HCT116 (cell line): ENCODE measurements around the gene ITPR1. TPM values are rescaled to one million over a fixed set of nuclear protein-coding genes. Genes with fewer than 3 reads are reported as not detected.

Experiments
- ATAC-seq: fragments of 200-7000 bp; cut with Tn5 transposase; 2 replicates; pipeline ENCODE4 v1.9.1; 2020; ENCODE audit warnings: mild to moderate bottlenecking, moderate library complexity
- BruUV-seq: library from RNA; stranded (reverse); fragments of 400-500 nt; replicated peaks from 2 replicates; lab custom pipeline; 2021; lab: Mats Ljungman, UMichigan
- CTCF ChIA-PET: fragments of 300-600 bp; sonication (Branson Sonifier 250); formaldehyde crosslinking; loops from one replicate; lab custom pipeline; 2021; ENCODE audit warnings: antibody characterized with exemption; lab: Charles Lee
- POLR2A ChIA-PET: fragments of 300-600, 350-600 bp; sonication (Branson Sonifier 250); formaldehyde crosslinking; loops from one replicate; lab custom pipeline; 2021; ENCODE audit warnings: antibody characterized with exemption; lab: Charles Lee
- RAD21 ChIA-PET, 2 experiments: fragments of 300-600 bp; sonication (Branson Sonifier 250); formaldehyde crosslinking; loops; one replicate each; lab custom pipeline; 2023; ENCODE audit warnings: low total read pairs in 2 of 2; ENCODE audit not compliant: uncharacterized antibody in 2 of 2, unreplicated experiment in 2 of 2, low non-redundant PET in 1 of 2; lab: Charles Lee
- DNase-seq: peaks from one replicate; pipeline ENCODE4 v3.0.0-alpha.2; 2010; ENCODE audit warnings: low read depth, low spot score
- H2AFZ ChIP-seq: fragments of 200-600 bp; shearing (Covaris generic), sonication (generic); 2 replicates; pipeline ENCODE4 v1.6.1; 2017; ENCODE audit warnings: low read depth, mixed run types, mixed read lengths, antibody characterized with exemption, low read length; ENCODE audit not compliant: poor library complexity, severe bottlenecking
- H3K27ac ChIP-seq: 2 replicates; pipeline ENCODE4 v1.5.1; 2012; ENCODE audit warnings: low read depth, low read length
- H3K27me3 ChIP-seq: fragments of 200-600 bp; sonication (generic); 2 replicates; pipeline ENCODE4 v1.6.1; 2016; ENCODE audit warnings: mixed run types, low read length, mixed read lengths; ENCODE audit not compliant: insufficient read depth
- H3K36me3 ChIP-seq, 2 experiments: fragments of 200-500 bp in 1 of 2; fragments of 200-600 bp in 1 of 2; sonication (Bioruptor generic) in 1 of 2; sonication (generic) in 1 of 2; 2 replicates each; pipeline versions ENCODE4 v1.5.1 to v1.6.1; 2014 to 2016; ENCODE audit warnings: low read length in 2 of 2, inconsistent platforms in 1 of 2, mixed read lengths in 1 of 2, mixed run types in 1 of 2; ENCODE audit not compliant: insufficient read depth in 2 of 2, control insufficient read depth in 1 of 2
- H3K4me1 ChIP-seq, 2 experiments: fragments of 200-600 bp in 1 of 2; sonication (generic) in 1 of 2; 2 replicates each; pipeline versions ENCODE4 v1.5.1 to v1.6.1; 2012 to 2017; ENCODE audit warnings: low read length in 2 of 2, inconsistent platforms in 1 of 2, mild to moderate bottlenecking in 1 of 2, mixed read lengths in 1 of 2, mixed run types in 1 of 2, moderate library complexity in 1 of 2; ENCODE audit not compliant: insufficient read depth in 2 of 2, control insufficient read depth in 1 of 2
- H3K4me2 ChIP-seq: fragments of 200-600 bp; sonication (generic); 2 replicates; pipeline ENCODE4 v1.6.1; 2017; ENCODE audit warnings: mixed run types, low read length, mixed read lengths
- H3K4me3 ChIP-seq, 2 experiments: fragments of 200-600 bp in 1 of 2; sonication (generic) in 1 of 2; replicated peaks in 1 of 2; 2 replicates each; pipeline ENCODE4 v1.5.1; 2011 to 2016; ENCODE audit warnings: low read length in 2 of 2, control low read depth in 1 of 2, low read depth in 1 of 2, mild to moderate bottlenecking in 1 of 2, mixed read lengths in 1 of 2, mixed run types in 1 of 2
- H3K79me2 ChIP-seq: fragments of 200-600 bp; sonication (generic); 2 replicates; pipeline ENCODE4 v1.6.1; 2017; ENCODE audit warnings: mild to moderate bottlenecking, mixed run types, low read length, moderate library complexity, mixed read lengths; ENCODE audit not compliant: insufficient read depth
- H3K9ac ChIP-seq: fragments of 200-600 bp; sonication (generic); 2 replicates; pipeline ENCODE4 v1.6.1; 2016; ENCODE audit warnings: low read length, mixed read lengths
- H3K9me2 ChIP-seq: fragments of 200-600 bp; sonication (generic), shearing (Covaris generic); 2 replicates; pipeline ENCODE4 v1.6.1; 2017; ENCODE audit warnings: mixed run types, mild to moderate bottlenecking, moderate library complexity; ENCODE audit not compliant: insufficient read depth
- H3K9me3 ChIP-seq, 2 experiments: fragments of 200-500 bp in 1 of 2; fragments of 200-600 bp in 1 of 2; sonication (Bioruptor generic) in 1 of 2; sonication (generic) in 1 of 2; 2 replicates each; pipeline ENCODE4 v1.6.1; 2014 to 2017; ENCODE audit warnings: low read length in 2 of 2, mixed read lengths in 2 of 2, inconsistent platforms in 1 of 2, low read depth in 1 of 2, mild to moderate bottlenecking in 1 of 2, mixed run types in 1 of 2, moderate library complexity in 1 of 2; ENCODE audit not compliant: control insufficient read depth in 1 of 2, insufficient read depth in 1 of 2
- H4K20me1 ChIP-seq: fragments of 200-600 bp; sonication (generic), shearing (Covaris generic); 2 replicates; pipeline ENCODE4 v1.6.1; 2017; ENCODE audit warnings: mixed run types, mild to moderate bottlenecking, moderate library complexity; ENCODE audit not compliant: insufficient read depth
- CEBPB ChIP-seq: IDR thresholded peaks from 2 replicates; pipeline ENCODE4 v1.6.1; 2012; ENCODE audit warnings: low read depth
- ELF1 ChIP-seq: IDR thresholded peaks from 2 replicates; pipeline ENCODE4 v1.6.1; 2012; ENCODE audit warnings: low read depth, borderline replicate concordance
- EZH2 ChIP-seq: fragments of 200-600 bp; sonication (generic); IDR thresholded peaks from 2 replicates; pipeline ENCODE4 v1.6.1; 2017; ENCODE audit warnings: antibody characterized with exemption, mixed run types
- EZH2phosphoT487 ChIP-seq: fragments of 200-600 bp; IDR thresholded peaks from 2 replicates; pipeline ENCODE4 v1.6.1; 2018; ENCODE audit warnings: antibody characterized with exemption, borderline replicate concordance
- SIN3A ChIP-seq: IDR thresholded peaks from 2 replicates; pipeline ENCODE4 v1.6.1; 2012; ENCODE audit warnings: low read depth
- ZFX ChIP-seq: fragments of 450-650 bp; IDR thresholded peaks from 2 replicates; pipeline ENCODE4 v1.6.1; 2017
- ZNF274 ChIP-seq: fragments of 200-500 bp; sonication (Bioruptor generic); IDR thresholded peaks from 2 replicates; pipeline ENCODE4 v1.6.1; 2014; ENCODE audit warnings: mild to moderate bottlenecking, low read depth, low read length, inconsistent platforms
- intact Hi-C: fragments of 100-400 bp; cut with micrococcal nuclease; formaldehyde crosslinking; loops from 2 replicates; pipeline ENCODE4 v1.10.0; 2022
- total RNA-seq: library from RNA; stranded (reverse); gene quantifications from one replicate; pipeline ENCODE4 v1.2.1, GENCODE V29; 2021; ENCODE audit not compliant: unreplicated experiment
- TF ChIP-seq, protein P1 (sequence below): IDR thresholded peaks from 2 replicates; pipeline ENCODE4 v1.6.1; 2012; ENCODE audit warnings: low read depth
- TF ChIP-seq, protein P2 (sequence below): IDR thresholded peaks from 2 replicates; pipeline ENCODE4 v1.6.1; 2012

The ITPR1 gene
- total RNA-seq, 1 experiment from 2014 or later: 9.2 TPM

DNA sequence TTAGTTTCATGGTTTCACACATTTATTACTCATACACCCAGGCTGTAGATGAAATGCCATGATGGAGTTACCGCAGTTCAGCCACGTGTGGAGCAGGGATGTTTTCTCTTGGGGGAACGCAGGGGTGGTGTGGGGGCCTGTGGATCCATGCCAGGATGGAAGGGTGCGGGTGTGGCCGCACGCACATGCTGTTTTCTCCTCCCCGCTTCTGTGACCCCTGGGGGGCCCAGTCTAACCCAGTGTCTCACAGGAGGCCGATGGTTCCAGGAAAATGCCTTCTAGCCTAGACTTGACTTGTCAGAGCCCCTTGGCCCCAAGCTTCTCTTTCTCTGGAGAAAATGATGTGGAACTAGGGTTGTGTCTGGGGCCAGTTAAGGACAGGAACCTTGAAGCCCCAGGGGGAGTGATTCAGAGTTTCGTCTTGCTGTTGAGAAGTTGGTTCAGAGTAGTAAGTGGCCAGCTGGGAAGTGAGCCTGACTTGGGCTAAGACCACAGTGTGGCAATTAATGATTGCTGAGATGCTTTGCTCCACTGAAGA lies 245.7 kb downstream of the ITPR1 start:
- Histone ChIP-seq H3K9me3 (no peaks in the 10 kb centered on the region), H4K20me1 (no peaks in the 10 kb centered on the region), H3K9ac (no peak overlapping the region), H3K79me2 (no peaks in the 10 kb centered on the region), H3K4me2 (no peak overlapping the region), H2AFZ (no peak overlapping the region), H3K4me3 (no peak overlapping the region), H3K27me3 (no peaks in the 10 kb centered on the region; the same call in 1 of the 2 replicates), H3K4me1 (peaks cover 26 to 30% of the 10 kb centered on the region in 2 experiments)
- no TSS peak for BruUV-seq
- no peak for ATAC-seq
- no peak for DNase-seq
- RAD21 ChIA-PET: no interaction called here
- TF ChIP-seq ZFX (no peak), EZH2phosphoT487 (no peak), ELF1 (no peak), EZH2 (no peak), SIN3A (no peak), ZNF274 (no peak), CEBPB (no peak)
- TF ChIP-seq, protein P1, sequence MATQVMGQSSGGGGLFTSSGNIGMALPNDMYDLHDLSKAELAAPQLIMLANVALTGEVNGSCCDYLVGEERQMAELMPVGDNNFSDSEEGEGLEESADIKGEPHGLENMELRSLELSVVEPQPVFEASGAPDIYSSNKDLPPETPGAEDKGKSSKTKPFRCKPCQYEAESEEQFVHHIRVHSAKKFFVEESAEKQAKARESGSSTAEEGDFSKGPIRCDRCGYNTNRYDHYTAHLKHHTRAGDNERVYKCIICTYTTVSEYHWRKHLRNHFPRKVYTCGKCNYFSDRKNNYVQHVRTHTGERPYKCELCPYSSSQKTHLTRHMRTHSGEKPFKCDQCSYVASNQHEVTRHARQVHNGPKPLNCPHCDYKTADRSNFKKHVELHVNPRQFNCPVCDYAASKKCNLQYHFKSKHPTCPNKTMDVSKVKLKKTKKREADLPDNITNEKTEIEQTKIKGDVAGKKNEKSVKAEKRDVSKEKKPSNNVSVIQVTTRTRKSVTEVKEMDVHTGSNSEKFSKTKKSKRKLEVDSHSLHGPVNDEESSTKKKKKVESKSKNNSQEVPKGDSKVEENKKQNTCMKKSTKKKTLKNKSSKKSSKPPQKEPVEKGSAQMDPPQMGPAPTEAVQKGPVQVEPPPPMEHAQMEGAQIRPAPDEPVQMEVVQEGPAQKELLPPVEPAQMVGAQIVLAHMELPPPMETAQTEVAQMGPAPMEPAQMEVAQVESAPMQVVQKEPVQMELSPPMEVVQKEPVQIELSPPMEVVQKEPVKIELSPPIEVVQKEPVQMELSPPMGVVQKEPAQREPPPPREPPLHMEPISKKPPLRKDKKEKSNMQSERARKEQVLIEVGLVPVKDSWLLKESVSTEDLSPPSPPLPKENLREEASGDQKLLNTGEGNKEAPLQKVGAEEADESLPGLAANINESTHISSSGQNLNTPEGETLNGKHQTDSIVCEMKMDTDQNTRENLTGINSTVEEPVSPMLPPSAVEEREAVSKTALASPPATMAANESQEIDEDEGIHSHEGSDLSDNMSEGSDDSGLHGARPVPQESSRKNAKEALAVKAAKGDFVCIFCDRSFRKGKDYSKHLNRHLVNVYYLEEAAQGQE: no peak
- TF ChIP-seq, protein P2, sequence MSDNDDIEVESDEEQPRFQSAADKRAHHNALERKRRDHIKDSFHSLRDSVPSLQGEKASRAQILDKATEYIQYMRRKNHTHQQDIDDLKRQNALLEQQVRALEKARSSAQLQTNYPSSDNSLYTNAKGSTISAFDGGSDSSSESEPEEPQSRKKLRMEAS: no peak
- TF ChIP-seq, all 23 proteins: peak for 0
- Histone ChIP-seq H3K9me2 (no peaks in the 10 kb centered on the region), H3K36me3 (no peaks in the 10 kb centered on the region), H3K27ac (no peak overlapping the region)
- intact Hi-C loops: no loop called here
- ChIA-PET POLR2A (no interaction called here), CTCF (no interaction called here)
